PC-3 (cell line): ENCODE measurements around the gene CEACAM21. TPM values are rescaled to one million over a fixed set of nuclear protein-coding genes. Genes with fewer than 3 reads are reported as not detected.

ENCODE experiments used
- ATAC-seq: fragments of 200-7000 bp; cut with Tn5 transposase; 2 replicates; pipeline ENCODE4 v1.9.1; 2020; ENCODE audit warnings: mild to moderate bottlenecking, moderate library complexity
- BruUV-seq: library from RNA; stranded (reverse); fragments of 400-500 nt; replicated peaks from 2 replicates; lab custom pipeline; 2021; lab: Mats Ljungman, UMichigan
- CTCF ChIA-PET: fragments of 300-600 bp; sonication (Branson Sonifier 250); formaldehyde crosslinking; loops from one replicate; lab custom pipeline; 2022; ENCODE audit warnings: antibody characterized with exemption; lab: Charles Lee
- POLR2A ChIA-PET: fragments of 300-600 bp; sonication (Branson Sonifier 250); formaldehyde crosslinking; loops from one replicate; lab custom pipeline; 2022; ENCODE audit warnings: antibody characterized with exemption; ENCODE audit not compliant: unreplicated experiment; lab: Charles Lee
- DNase-seq: peaks from one replicate; pipeline ENCODE4 v3.0.0-alpha.2; 2015
- H2AFZ ChIP-seq: fragments of 300-600 bp; sonication (generic); 2 replicates; pipeline ENCODE4 v1.6.0; 2016; ENCODE audit warnings: antibody characterized with exemption, low read length
- H3F3A ChIP-seq: fragments of 300-600 bp; sonication (generic); one replicate; pipeline ENCODE4 v1.6.0; 2017; ENCODE audit warnings: antibody characterized with exemption, low read length, control low read depth, mild to moderate bottlenecking; ENCODE audit not compliant: unreplicated experiment
- H3K27ac ChIP-seq: fragments of 300-600 bp; sonication (generic); 2 replicates; pipeline ENCODE4 v1.5.1; 2016; ENCODE audit warnings: mild to moderate bottlenecking, low read length
- H3K27me3 ChIP-seq: fragments of 300-600 bp; sonication (generic); 2 replicates; pipeline ENCODE4 v1.6.1; 2016; ENCODE audit warnings: low read length, mixed read lengths
- H3K36me3 ChIP-seq: fragments of 300-600 bp; sonication (generic); 2 replicates; pipeline ENCODE4 v1.6.1; 2016; ENCODE audit warnings: low read depth, mixed run types, low read length, mixed read lengths
- H3K4me1 ChIP-seq: fragments of 300-600 bp; sonication (generic); 2 replicates; pipeline ENCODE4 v1.5.1; 2016; ENCODE audit warnings: low read length; ENCODE audit not compliant: insufficient read depth
- H3K4me2 ChIP-seq: fragments of 300-600 bp; sonication (generic); 2 replicates; pipeline ENCODE4 v1.6.0; 2016; ENCODE audit warnings: low read length
- H3K4me3 ChIP-seq: fragments of 300-600 bp; sonication (generic); 2 replicates; pipeline ENCODE4 v1.5.1; 2016; ENCODE audit warnings: mild to moderate bottlenecking, low read length, mixed read lengths
- H3K79me2 ChIP-seq: fragments of 300-600 bp; sonication (generic); 2 replicates; pipeline ENCODE4 v1.6.1; 2017; ENCODE audit warnings: low read length, mixed read lengths
- H3K9ac ChIP-seq: fragments of 300-600 bp; sonication (generic); 2 replicates; pipeline ENCODE4 v1.6.0; 2016; ENCODE audit warnings: mild to moderate bottlenecking, low read length
- H3K9me2 ChIP-seq: fragments of 300-600 bp; sonication (generic); replicated peaks from 2 replicates; pipeline ENCODE4 v1.6.1; 2016; ENCODE audit warnings: mixed run types, low read length, mixed read lengths
- H3K9me3 ChIP-seq: fragments of 300-600 bp; sonication (generic); 2 replicates; pipeline ENCODE4 v1.6.1; 2016; ENCODE audit warnings: low read length, mixed read lengths
- H4K20me1 ChIP-seq: fragments of 300-600 bp; sonication (generic); 2 replicates; pipeline ENCODE4 v1.6.1; 2016; ENCODE audit warnings: low read length, mixed read lengths
- CTCF ChIP-seq: fragments of 300-600 bp; sonication (generic); conservative IDR thresholded peaks from 2 replicates; pipeline ENCODE4 v1.5.1; 2017; ENCODE audit warnings: antibody characterized with exemption, low read depth, mild to moderate bottlenecking, low read length
- EZH2 ChIP-seq: fragments of 300-600 bp; sonication (generic); IDR thresholded peaks from one replicate; pipeline ENCODE4 v1.6.1; 2017; ENCODE audit warnings: antibody characterized with exemption, mild to moderate bottlenecking, low read length; ENCODE audit not compliant: unreplicated experiment
- EZH2phosphoT487 ChIP-seq: fragments of 300-600 bp; sonication (generic); IDR thresholded peaks from 2 replicates; pipeline ENCODE4 v1.6.1; 2018; ENCODE audit warnings: mild to moderate bottlenecking, antibody characterized with exemption, low read length, borderline replicate concordance
- intact Hi-C: fragments of 100-400 bp; cut with micrococcal nuclease; formaldehyde crosslinking; loops from 2 replicates; pipeline ENCODE4 v1.9.0; 2023
- total RNA-seq: library from RNA; depleted of rRNA; stranded (reverse); fragments of >200 nt; gene quantifications from 2 replicates; pipeline ENCODE4 v1.2.3, GENCODE V29; 2014

CEACAM21 gene
- total RNA-seq, 1 experiment from 2014 or later, result not detected

- H3K36me3 ChIP-seq, result no peaks in the 10 kb centered on the region
- no peaks in the 10 kb centered on the region for H3K4me1 ChIP-seq
- no peaks in the 10 kb centered on the region for H4K20me1 ChIP-seq
- ChIA-PET POLR2A (no interaction called here), CTCF (no interaction called here)
- H3F3A ChIP-seq, result no peaks in the 10 kb centered on the region
- H3K4me2 ChIP-seq, result no peak overlapping the region
- no peak overlapping the region for H3K9ac ChIP-seq
- no peaks in the 10 kb centered on the region for H3K79me2 ChIP-seq
- no peak overlapping the region for H3K27ac ChIP-seq
- ATAC-seq, result no peak
- no peak overlapping the region for H3K4me3 ChIP-seq
- peaks cover 33% of the 10 kb centered on the region for H3K27me3 ChIP-seq
- TF ChIP-seq EZH2, result no peak
- no peak for TF ChIP-seq EZH2phosphoT487
- no peak for TF ChIP-seq CTCF
- H2AFZ ChIP-seq, result no peak overlapping the region
- DNase-seq, result no peak
- H3K9me3 ChIP-seq, result no peaks in the 10 kb centered on the region
- intact Hi-C loops, result no loop called here
- H3K9me2 ChIP-seq, result no peaks in the 10 kb centered on the region
- no TSS peak for BruUV-seq
These were observed 34.8 kb downstream of the CEACAM21 start for GRCh38 chr19:41610789-41611188.

GRCh38 chr19:41612483-41612882 is 36.5 kb downstream of the CEACAM21 start:
- no peak overlapping the region for H3K27ac ChIP-seq
- no peaks in the 10 kb centered on the region for H4K20me1 ChIP-seq
- H3K9ac ChIP-seq, result no peak overlapping the region
- H3K36me3 ChIP-seq, result no peaks in the 10 kb centered on the region
- no peak for DNase-seq
- no peaks in the 10 kb centered on the region for H3K79me2 ChIP-seq
- no peak overlapping the region for H3K4me2 ChIP-seq
- intact Hi-C loops, result no loop called here
- no peak overlapping the region for H2AFZ ChIP-seq
- no peak for TF ChIP-seq EZH2
- no peak for TF ChIP-seq CTCF
- TF ChIP-seq EZH2phosphoT487, result no peak
- H3K4me1 ChIP-seq, result no peaks in the 10 kb centered on the region
- ChIA-PET POLR2A (no interaction called here), CTCF (no interaction called here)
- no peak for ATAC-seq
- no peaks in the 10 kb centered on the region for H3F3A ChIP-seq
- H3K4me3 ChIP-seq, result no peak overlapping the region
- BruUV-seq, result no TSS peak
- H3K27me3 ChIP-seq, result peaks cover 33% of the 10 kb centered on the region
- H3K9me2 ChIP-seq, result no peaks in the 10 kb centered on the region
- H3K9me3 ChIP-seq, result no peaks in the 10 kb centered on the region

- Histone ChIP-seq H3K27ac (no peak overlapping the region), H3K36me3 (no peaks in the 10 kb centered on the region), H3K4me2 (no peak overlapping the region), H3K9ac (no peak overlapping the region), H4K20me1 (no peaks in the 10 kb centered on the region), H3K9me2 (no peaks in the 10 kb centered on the region), H3K79me2 (no peaks in the 10 kb centered on the region), H3K9me3 (no peaks in the 10 kb centered on the region), H3K4me3 (no peak overlapping the region), H2AFZ (no peak overlapping the region), H3K4me1 (no peaks in the 10 kb centered on the region), H3K27me3 (peaks cover 17% of the 10 kb centered on the region), H3F3A (no peaks in the 10 kb centered on the region)
- no peak for DNase-seq
- no peak for ATAC-seq
- intact Hi-C loops, result no loop called here
- ChIA-PET POLR2A (no interaction called here), CTCF (no interaction called here)
- no peak for TF ChIP-seq CTCF
- TF ChIP-seq EZH2, result no peak
- no peak for TF ChIP-seq EZH2phosphoT487
- no TSS peak for BruUV-seq
These were observed 39.2 kb downstream of the CEACAM21 start for GRCh38 chr19:41615207-41615606.
